ENCODE results near the gene GRIN1.

- TF ChIP-seq, protein P1, sequence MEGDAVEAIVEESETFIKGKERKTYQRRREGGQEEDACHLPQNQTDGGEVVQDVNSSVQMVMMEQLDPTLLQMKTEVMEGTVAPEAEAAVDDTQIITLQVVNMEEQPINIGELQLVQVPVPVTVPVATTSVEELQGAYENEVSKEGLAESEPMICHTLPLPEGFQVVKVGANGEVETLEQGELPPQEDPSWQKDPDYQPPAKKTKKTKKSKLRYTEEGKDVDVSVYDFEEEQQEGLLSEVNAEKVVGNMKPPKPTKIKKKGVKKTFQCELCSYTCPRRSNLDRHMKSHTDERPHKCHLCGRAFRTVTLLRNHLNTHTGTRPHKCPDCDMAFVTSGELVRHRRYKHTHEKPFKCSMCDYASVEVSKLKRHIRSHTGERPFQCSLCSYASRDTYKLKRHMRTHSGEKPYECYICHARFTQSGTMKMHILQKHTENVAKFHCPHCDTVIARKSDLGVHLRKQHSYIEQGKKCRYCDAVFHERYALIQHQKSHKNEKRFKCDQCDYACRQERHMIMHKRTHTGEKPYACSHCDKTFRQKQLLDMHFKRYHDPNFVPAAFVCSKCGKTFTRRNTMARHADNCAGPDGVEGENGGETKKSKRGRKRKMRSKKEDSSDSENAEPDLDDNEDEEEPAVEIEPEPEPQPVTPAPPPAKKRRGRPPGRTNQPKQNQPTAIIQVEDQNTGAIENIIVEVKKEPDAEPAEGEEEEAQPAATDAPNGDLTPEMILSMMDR (IDR thresholded peaks at IDR 0.05; ENCODE audit: extremely low read depth in 1 of 2, insufficient read depth in 1 of 2, low read depth in 1 of 2, low read length in 2 of 2), result no peak
- TF ChIP-seq EZH2 (IDR thresholded peaks at IDR 0.05; ENCODE audit: borderline replicate concordance, low read depth, low read length, severe bottlenecking), result no peak
- no peak for TF ChIP-seq POLR2A (IDR thresholded peaks at IDR 0.05; ENCODE audit: low read depth, low read length)
- TF ChIP-seq FOS (IDR thresholded peaks at IDR 0.05; ENCODE audit: borderline replicate concordance, insufficient read depth, low read length), result no peak
- no peak for TF ChIP-seq POLR2AphosphoS5 (IDR thresholded peaks at IDR 0.05; ENCODE audit: insufficient read depth, low read depth, low read length)
- no peak for TF ChIP-seq JUN (IDR thresholded peaks at IDR 0.05; ENCODE audit: borderline replicate concordance, insufficient read depth, insufficient read length, low read depth)
- TF ChIP-seq, protein P2, sequence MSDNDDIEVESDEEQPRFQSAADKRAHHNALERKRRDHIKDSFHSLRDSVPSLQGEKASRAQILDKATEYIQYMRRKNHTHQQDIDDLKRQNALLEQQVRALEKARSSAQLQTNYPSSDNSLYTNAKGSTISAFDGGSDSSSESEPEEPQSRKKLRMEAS (IDR thresholded peaks at IDR 0.05; ENCODE audit: insufficient read depth, insufficient read length), result no peak
- no peak for TF ChIP-seq MYC (IDR thresholded peaks at IDR 0.05; ENCODE audit: low read depth, low read length)
Measured at GRCh38 chr9:137180491-137180890, 41.5 kb downstream of the GRIN1 start.
